SK-N-SH (cell line): ENCODE data around the gene C12orf50.

Experiments
- CTCF ChIP-seq: fragments of 200-600 bp; sonication (generic); IDR thresholded peaks from 2 replicates; pipeline ENCODE4 v1.6.1; 2017; ENCODE audit warnings: antibody characterized with exemption, mild to moderate bottlenecking, moderate library complexity
- EP300 ChIP-seq, 2 experiments: IDR thresholded peaks; 2 replicates each; pipeline versions ENCODE4 v1.4.0 to v1.6.1; 2012; ENCODE audit warnings: borderline replicate concordance in 1 of 2, low read depth in 1 of 2, low read length in 1 of 2
- GABPA ChIP-seq: IDR thresholded peaks from 2 replicates; pipeline ENCODE4 v1.4.0; 2012; ENCODE audit warnings: low read depth, mild to moderate bottlenecking
- JUND ChIP-seq: IDR thresholded peaks from 2 replicates; pipeline ENCODE4 v1.4.0; 2012
- MAX ChIP-seq: IDR thresholded peaks from 2 replicates; pipeline ENCODE4 v1.4.0; 2012; ENCODE audit warnings: low read depth
- RFX5 ChIP-seq: IDR thresholded peaks from 2 replicates; pipeline ENCODE4 v1.6.1; 2012; ENCODE audit warnings: mild to moderate bottlenecking, improper control_type of control experiment, low read length

GRCh38 chr12:88037770-88038169, 8.6 kb upstream of the C12orf50 start:
- TF ChIP-seq CTCF (no peak), MAX (no peak), EP300 (IDR thresholded peaks at IDR 0.05; ENCODE audit: borderline replicate concordance in 1 of 2, low read depth in 1 of 2, low read length in 1 of 2) (no peak), JUND (no peak), RFX5 (no peak), GABPA (no peak)
